ENCODE measurements around the gene SOD3. TPM values are rescaled to one million over a fixed set of nuclear protein-coding genes. Genes with fewer than 3 reads are reported as not detected.

Gene SOD3
- total RNA-seq, 1 donor from 2014 or later = 1.6 TPM

DNA sequence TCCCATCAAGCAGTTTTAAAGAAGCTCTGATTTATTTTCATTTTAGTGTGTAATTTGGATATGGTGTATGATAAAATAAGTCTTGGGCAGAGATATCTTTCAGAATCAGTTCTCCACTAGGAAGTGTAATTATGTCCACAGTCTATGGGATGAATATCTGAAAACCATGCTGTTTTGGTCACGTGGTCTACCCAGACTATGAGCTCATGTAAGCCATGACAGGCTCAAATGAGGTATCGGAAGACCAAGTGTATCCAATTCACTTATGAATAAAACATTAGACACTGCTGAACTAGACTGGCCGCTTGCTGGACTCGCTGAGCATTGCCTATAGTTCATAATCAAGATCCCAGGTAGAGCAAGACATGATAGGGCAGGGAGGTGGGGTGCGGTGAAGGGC is 50.5 kb downstream of the SOD3 start:
- DNase-seq (ENCODE audit: low spot score) = no peak
- peaks cover 3% of the 10 kb centered on the region for H3K27me3 Mint-ChIP-seq (ENCODE audit: unreplicated experiment)
- no peak overlapping the region for H3K4me3 Mint-ChIP-seq (ENCODE audit: unreplicated experiment)
- TF ChIP-seq, protein P1, sequence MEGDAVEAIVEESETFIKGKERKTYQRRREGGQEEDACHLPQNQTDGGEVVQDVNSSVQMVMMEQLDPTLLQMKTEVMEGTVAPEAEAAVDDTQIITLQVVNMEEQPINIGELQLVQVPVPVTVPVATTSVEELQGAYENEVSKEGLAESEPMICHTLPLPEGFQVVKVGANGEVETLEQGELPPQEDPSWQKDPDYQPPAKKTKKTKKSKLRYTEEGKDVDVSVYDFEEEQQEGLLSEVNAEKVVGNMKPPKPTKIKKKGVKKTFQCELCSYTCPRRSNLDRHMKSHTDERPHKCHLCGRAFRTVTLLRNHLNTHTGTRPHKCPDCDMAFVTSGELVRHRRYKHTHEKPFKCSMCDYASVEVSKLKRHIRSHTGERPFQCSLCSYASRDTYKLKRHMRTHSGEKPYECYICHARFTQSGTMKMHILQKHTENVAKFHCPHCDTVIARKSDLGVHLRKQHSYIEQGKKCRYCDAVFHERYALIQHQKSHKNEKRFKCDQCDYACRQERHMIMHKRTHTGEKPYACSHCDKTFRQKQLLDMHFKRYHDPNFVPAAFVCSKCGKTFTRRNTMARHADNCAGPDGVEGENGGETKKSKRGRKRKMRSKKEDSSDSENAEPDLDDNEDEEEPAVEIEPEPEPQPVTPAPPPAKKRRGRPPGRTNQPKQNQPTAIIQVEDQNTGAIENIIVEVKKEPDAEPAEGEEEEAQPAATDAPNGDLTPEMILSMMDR (IDR thresholded peaks at IDR 0.05; ENCODE audit: unreplicated experiment) = no peak
- H3K9me3 Mint-ChIP-seq (ENCODE audit: unreplicated experiment) = no peaks in the 10 kb centered on the region
- H3K4me1 Mint-ChIP-seq (ENCODE audit: unreplicated experiment) = peaks cover 15% of the 10 kb centered on the region
- no peak overlapping the region for H3K27ac Mint-ChIP-seq (ENCODE audit: unreplicated experiment)
- no peaks in the 10 kb centered on the region for H3K36me3 Mint-ChIP-seq (ENCODE audit: low read depth, unreplicated experiment)

DNA sequence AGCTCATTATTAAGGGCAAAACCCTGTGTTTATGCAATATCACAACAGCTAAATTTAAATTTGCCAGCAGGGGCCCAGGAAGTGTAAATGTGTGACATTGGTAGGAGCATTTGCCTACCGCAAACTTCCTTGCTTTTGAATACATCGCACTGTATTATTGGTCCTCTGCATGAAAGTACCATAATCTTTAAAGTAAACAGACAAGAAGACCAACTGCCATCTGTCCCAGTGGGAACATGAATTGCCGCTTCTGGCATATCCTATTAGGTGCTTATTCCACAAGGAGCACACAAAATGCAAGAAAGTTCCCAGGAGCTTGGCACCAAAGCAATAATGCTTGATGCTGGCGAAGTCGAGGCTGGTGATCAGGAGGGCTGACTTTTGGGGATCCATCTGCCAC is 51.3 kb downstream of the SOD3 start:
- peaks cover 15% of the 10 kb centered on the region for H3K4me1 Mint-ChIP-seq (ENCODE audit: unreplicated experiment)
- H3K27me3 Mint-ChIP-seq (ENCODE audit: unreplicated experiment) = peaks cover 3% of the 10 kb centered on the region
- H3K36me3 Mint-ChIP-seq (ENCODE audit: low read depth, unreplicated experiment) = no peaks in the 10 kb centered on the region
- TF ChIP-seq, protein P1 (IDR thresholded peaks at IDR 0.05; ENCODE audit: unreplicated experiment) = no peak
- H3K27ac Mint-ChIP-seq (ENCODE audit: unreplicated experiment) = no peak overlapping the region
- H3K4me3 Mint-ChIP-seq (ENCODE audit: unreplicated experiment) = no peak overlapping the region
- DNase-seq (ENCODE audit: low spot score) = no peak
- H3K9me3 Mint-ChIP-seq (ENCODE audit: unreplicated experiment) = no peaks in the 10 kb centered on the region

- DNase-seq (ENCODE audit: low spot score) = no peak
- Mint-ChIP-seq H3K9me3 (ENCODE audit: unreplicated experiment) (no peaks in the 10 kb centered on the region), H3K27ac (ENCODE audit: unreplicated experiment) (no peak overlapping the region), H3K4me3 (ENCODE audit: unreplicated experiment) (no peak overlapping the region), H3K27me3 (ENCODE audit: unreplicated experiment) (peaks cover 3% of the 10 kb centered on the region), H3K4me1 (ENCODE audit: unreplicated experiment) (peaks cover 5% of the 10 kb centered on the region), H3K36me3 (ENCODE audit: low read depth, unreplicated experiment) (no peaks in the 10 kb centered on the region)
- TF ChIP-seq, protein P1 (IDR thresholded peaks at IDR 0.05; ENCODE audit: unreplicated experiment) = no peak
These were observed 54.0 kb downstream of the SOD3 start for GRCh38 chr4:24849351-24849750.

GRCh38 chr4:24849756-24850155 is 54.4 kb downstream of the SOD3 start:
- TF ChIP-seq, protein P1 (IDR thresholded peaks at IDR 0.05; ENCODE audit: unreplicated experiment) = no peak
- Mint-ChIP-seq H3K27me3 (ENCODE audit: unreplicated experiment) (peaks cover 3% of the 10 kb centered on the region), H3K27ac (ENCODE audit: unreplicated experiment) (no peak overlapping the region), H3K9me3 (ENCODE audit: unreplicated experiment) (no peaks in the 10 kb centered on the region), H3K4me1 (ENCODE audit: unreplicated experiment) (peaks cover 5% of the 10 kb centered on the region), H3K36me3 (ENCODE audit: low read depth, unreplicated experiment) (no peaks in the 10 kb centered on the region), H3K4me3 (ENCODE audit: unreplicated experiment) (no peak overlapping the region)
- DNase-seq (ENCODE audit: low spot score) = no peak

Other genes with a start within 250 kb of the SOD3 start
- 154 TPM for gene DHX15, start 211.0 kb upstream of the SOD3 start, total RNA-seq (ENCODE audit: unreplicated experiment)
- gene CCDC149, start 117.5 kb downstream of the SOD3 start, total RNA-seq (ENCODE audit: unreplicated experiment) = 4.0 TPM
- 0.18 TPM for gene LGI2, start 235.4 kb downstream of the SOD3 start, total RNA-seq (ENCODE audit: unreplicated experiment)

Data from endothelial cell (in vitro differentiated cells).